C4-2B (cell line): Measurements from ENCODE around the gene IRGC.

Source experiments
- H3K27ac ChIP-seq: fragments of 450-650 bp; 2 replicates; pipeline ENCODE4 v1.5.1; 2017
- CTCF ChIP-seq: fragments of 450-650 bp; conservative IDR thresholded peaks from 2 replicates; pipeline ENCODE4 v1.5.1; 2017; ENCODE audit warnings: mild to moderate bottlenecking
- ZFX ChIP-seq: fragments of 450-650 bp; IDR thresholded peaks from 2 replicates; pipeline ENCODE4 v1.6.1; 2017

Gene IRGC

GRCh38 chr19:43713208-43713607, 2.7 kb upstream of the IRGC start:
- no peak overlapping the region for H3K27ac ChIP-seq
- TF ChIP-seq CTCF = no peak
- TF ChIP-seq ZFX = no peak

GRCh38 chr19:43718627-43719377, 2.9 kb downstream of the IRGC start:
- TF ChIP-seq CTCF = no peak
- no peak for TF ChIP-seq ZFX
- no peak overlapping the region for H3K27ac ChIP-seq

DNA sequence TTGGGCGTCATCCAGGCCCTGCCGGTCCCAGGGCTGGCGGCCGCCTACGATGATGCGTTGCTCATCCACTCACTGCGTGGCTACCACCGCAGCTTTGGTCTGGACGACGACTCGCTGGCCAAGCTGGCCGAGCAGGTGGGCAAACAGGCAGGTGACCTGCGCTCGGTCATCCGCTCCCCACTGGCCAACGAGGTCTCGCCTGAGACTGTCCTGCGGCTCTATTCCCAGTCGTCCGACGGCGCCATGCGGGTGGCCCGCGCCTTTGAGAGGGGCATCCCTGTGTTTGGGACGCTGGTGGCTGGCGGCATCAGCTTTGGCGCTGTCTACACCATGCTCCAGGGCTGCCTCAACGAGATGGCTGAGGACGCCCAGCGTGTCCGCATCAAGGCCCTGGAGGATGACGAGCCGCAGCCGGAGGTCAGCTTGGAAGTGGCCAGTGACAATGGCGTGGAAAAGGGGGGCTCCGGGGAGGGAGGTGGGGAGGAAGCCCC, 3.5 kb downstream of the IRGC start:
- no peak overlapping the region for H3K27ac ChIP-seq
- TF ChIP-seq ZFX (no peak), CTCF (no peak)

- TF ChIP-seq CTCF = no peak
- no peak for TF ChIP-seq ZFX
- H3K27ac ChIP-seq = no peak overlapping the region
Observed at GRCh38 chr19:43719918-43720317, 4.0 kb downstream of the IRGC start.

DNA sequence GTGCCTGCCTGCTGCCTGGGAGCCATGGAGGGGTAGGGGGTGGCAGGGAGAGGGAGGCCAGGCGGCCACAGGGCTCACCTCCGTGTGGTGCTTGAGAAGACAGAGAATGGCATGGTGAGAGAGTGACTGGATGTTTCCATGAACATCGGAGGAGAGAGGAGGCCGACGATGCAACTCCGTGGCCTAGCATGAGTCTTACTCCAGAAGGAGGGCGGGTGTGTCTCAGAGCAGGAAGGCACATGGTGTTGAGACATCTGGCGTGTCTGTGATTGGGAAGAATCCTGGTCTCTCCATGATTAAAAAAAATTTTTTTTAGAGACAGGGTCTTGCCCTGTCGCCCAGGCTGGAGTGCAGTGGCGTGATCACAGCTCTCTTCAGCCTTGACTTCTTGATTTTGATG, 5.1 kb downstream of the IRGC start:
- no peak overlapping the region for H3K27ac ChIP-seq
- no peak for TF ChIP-seq CTCF
- no peak for TF ChIP-seq ZFX

- TF ChIP-seq ZFX (no peak), CTCF (no peak)
- no peak overlapping the region for H3K27ac ChIP-seq
Observed at GRCh38 chr19:43721469-43722048, 5.7 kb downstream of the IRGC start.

DNA sequence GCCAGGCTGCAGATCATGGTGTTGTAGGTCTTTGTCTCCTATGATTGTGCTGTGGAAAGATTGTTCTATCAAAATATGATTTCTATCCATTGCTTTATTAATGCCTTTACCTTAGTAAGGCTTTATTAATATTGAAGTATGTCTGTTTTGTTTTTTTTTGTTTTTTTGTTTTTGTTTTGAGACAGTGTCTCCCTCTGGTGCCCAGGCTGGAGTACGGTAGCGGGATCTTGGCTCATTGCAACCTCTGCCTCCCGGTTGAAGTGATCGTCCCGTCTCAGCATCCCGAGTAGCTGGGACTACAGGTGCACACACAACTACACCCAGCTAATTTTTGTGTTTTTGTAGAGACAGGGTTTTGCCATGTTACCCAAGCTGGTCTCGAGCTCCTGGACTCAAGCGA, 7.7 kb downstream of the IRGC start:
- TF ChIP-seq ZFX (no peak), CTCF (no peak; the same call in 1 of the 2 replicates)
- H3K27ac ChIP-seq = no peak overlapping the region
